HFFc6 (cell line): ENCODE data around the gene C9orf50. TPM values are rescaled to one million over a fixed set of nuclear protein-coding genes. Genes with fewer than 3 reads are reported as not detected.

Source experiments
- DNase-seq: peaks from one replicate; pipeline ENCODE4 v3.0.0-alpha.2; 2018
- H3K27ac Mint-ChIP-seq: 2 replicates; pipeline ENCODE4 v1.8.0; 2020; ENCODE audit warnings: mild to moderate bottlenecking, mixed read lengths
- H3K27me3 Mint-ChIP-seq: 2 replicates; pipeline ENCODE4 v1.8.0; 2021; ENCODE audit warnings: mild to moderate bottlenecking, moderate library complexity, mixed read lengths; ENCODE audit not compliant: insufficient read depth
- H3K36me3 Mint-ChIP-seq: 2 replicates; pipeline ENCODE4 v1.8.0; 2021; ENCODE audit warnings: low read depth, mixed read lengths
- H3K4me1 Mint-ChIP-seq: 2 replicates; pipeline ENCODE4 v1.8.0; 2020; ENCODE audit warnings: low read depth, mixed read lengths
- H3K4me3 Mint-ChIP-seq: 2 replicates; pipeline ENCODE4 v1.8.0; 2020; ENCODE audit warnings: mild to moderate bottlenecking, moderate library complexity, mixed read lengths
- H3K9me3 Mint-ChIP-seq: 2 replicates; pipeline ENCODE4 v1.8.0; 2020; ENCODE audit warnings: mild to moderate bottlenecking, mixed read lengths
- total RNA-seq, 6 experiments: library from RNA; stranded (reverse); fragmentation: NEBNext Ultra II Directional; extraction: Animal tissue kit (Norgen Biotek cat#: 25700); gene quantifications; 2 replicates in 1 of 6; 3 replicates in 5 of 6; pipeline ENCODE4 v1.2.3, GENCODE V29; 2021
- TF ChIP-seq, protein P1 (sequence below): fragments of 200-600 bp; sonication (generic); IDR thresholded peaks from 2 replicates; pipeline ENCODE4 v1.5.0; 2021; ENCODE audit warnings: antibody characterized with exemption, mild to moderate bottlenecking

The C9orf50 gene
- total RNA-seq, 6 experiments from 2014 or later, result 0.14 to 0.20 TPM; not detected in 4

DNA sequence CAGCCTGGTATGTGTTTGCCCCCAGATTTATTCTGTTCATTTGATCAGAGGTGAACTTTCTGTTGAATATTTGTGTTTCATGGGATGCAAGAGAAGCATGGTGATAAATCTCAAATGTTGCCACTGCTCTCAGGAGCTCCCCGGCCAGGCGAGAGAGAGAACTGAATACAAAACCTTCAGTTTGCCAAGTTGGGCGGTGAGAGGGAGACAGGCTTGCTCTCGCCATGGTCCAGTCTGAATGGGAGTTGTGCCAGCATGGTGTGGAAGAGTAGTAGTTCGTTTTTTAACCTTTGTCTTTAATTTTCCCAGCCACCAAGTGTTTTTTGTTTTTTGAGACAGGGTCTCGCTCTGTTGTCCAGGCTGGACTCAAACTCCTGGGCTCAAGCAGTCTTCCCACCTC, 7.8 kb upstream of the C9orf50 start:
- H3K9me3 Mint-ChIP-seq, result no peaks in the 10 kb centered on the region
- TF ChIP-seq, protein P1, sequence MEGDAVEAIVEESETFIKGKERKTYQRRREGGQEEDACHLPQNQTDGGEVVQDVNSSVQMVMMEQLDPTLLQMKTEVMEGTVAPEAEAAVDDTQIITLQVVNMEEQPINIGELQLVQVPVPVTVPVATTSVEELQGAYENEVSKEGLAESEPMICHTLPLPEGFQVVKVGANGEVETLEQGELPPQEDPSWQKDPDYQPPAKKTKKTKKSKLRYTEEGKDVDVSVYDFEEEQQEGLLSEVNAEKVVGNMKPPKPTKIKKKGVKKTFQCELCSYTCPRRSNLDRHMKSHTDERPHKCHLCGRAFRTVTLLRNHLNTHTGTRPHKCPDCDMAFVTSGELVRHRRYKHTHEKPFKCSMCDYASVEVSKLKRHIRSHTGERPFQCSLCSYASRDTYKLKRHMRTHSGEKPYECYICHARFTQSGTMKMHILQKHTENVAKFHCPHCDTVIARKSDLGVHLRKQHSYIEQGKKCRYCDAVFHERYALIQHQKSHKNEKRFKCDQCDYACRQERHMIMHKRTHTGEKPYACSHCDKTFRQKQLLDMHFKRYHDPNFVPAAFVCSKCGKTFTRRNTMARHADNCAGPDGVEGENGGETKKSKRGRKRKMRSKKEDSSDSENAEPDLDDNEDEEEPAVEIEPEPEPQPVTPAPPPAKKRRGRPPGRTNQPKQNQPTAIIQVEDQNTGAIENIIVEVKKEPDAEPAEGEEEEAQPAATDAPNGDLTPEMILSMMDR, result no peak
- peaks cover 73% of the 10 kb centered on the region for H3K4me1 Mint-ChIP-seq
- H3K4me3 Mint-ChIP-seq, result peak overlapping the region; percentile 88
- H3K27ac Mint-ChIP-seq, result peak overlapping the region; percentile 45
- peaks cover 24% of the 10 kb centered on the region for H3K36me3 Mint-ChIP-seq
- no peak for DNase-seq
- no peaks in the 10 kb centered on the region; the same call in 1 of the 2 replicates for H3K27me3 Mint-ChIP-seq

DNA sequence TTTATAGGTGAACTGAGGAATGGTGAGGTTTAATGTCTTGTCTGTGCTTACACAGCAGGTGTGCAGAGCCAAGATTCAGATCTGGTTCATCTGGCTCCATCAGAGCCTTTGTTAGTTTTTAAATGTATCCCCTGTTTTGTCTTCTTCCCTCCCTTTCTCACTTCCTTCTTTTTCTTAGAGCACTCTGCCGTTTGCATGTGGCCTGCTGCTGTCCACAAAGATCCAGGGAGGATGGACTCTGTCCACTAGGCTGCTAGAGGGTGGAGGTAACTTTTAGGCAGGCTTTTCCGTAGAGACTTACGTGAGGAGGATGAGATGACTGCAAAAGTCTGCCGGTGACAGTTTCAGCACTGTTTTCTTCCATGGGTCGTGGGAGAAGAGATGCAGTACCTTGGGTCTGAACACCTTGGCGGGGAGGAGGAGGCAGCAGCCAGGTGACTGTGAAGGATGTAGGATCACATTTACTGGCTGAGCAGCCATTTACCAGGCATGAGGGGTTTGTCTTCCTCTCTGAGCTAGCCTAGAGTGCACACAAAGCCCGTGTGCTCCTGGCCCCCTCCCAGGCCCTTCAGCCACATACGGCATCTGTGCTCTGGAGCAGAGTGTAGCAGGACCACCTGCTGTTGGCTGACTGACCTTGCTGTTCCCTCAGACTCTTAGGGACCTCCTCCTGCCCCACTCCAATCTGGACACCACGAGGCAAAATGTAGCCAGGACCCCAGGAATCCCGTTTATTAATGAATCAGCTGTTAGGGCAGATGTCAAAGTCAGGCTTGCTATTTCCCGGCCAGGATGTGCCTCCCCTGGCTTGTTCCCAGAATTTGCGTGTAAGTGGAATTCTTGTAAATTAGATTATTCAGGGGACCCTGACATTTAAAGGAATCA, 6.9 kb upstream of the C9orf50 start:
- Mint-ChIP-seq H3K4me3 (peak overlapping the region; percentile 88), H3K27ac (peak overlapping the region; percentile 96), H3K9me3 (no peaks in the 10 kb centered on the region), H3K27me3 (no peaks in the 10 kb centered on the region; the same call in 1 of the 2 replicates), H3K36me3 (peaks cover 17% of the 10 kb centered on the region), H3K4me1 (peaks cover 77% of the 10 kb centered on the region)
- TF ChIP-seq, protein P1, result no peak
- no peak for DNase-seq

DNA sequence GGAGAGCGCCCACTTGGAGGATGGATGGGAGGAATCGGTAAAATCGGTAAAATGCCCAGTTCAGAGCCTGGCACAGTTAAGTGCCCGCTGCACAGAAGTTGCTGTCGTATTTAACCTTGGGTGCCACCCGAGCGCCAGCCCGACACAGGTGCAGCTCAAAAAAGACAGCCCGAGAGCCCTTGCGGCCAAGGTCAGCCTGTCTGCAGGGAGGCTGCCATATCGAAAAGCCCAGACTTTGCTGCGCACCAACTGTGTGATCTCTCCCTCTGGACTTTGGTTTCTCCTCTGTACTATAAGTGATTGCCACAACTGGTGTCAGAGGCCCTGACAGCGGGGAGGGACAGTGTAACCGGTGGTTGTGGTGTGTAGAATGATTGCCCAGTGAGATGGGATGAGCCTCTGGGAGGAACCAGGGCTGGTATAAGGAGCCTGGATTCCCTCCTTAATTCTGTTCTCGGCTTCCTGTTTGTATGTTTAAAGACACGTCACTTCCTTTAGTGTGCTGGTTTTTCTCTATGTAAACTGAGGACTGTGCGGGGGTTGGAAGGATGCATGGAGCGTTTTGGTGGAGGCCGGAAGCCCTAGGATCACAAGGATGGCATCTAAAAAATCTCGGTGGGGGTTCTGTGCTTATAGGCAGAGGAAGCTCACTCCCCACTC, 5.9 kb upstream of the C9orf50 start:
- peak overlapping the region; percentile 96 for H3K27ac Mint-ChIP-seq
- H3K9me3 Mint-ChIP-seq, result no peaks in the 10 kb centered on the region
- H3K4me3 Mint-ChIP-seq, result peak overlapping the region; percentile 88
- peaks cover 67% of the 10 kb centered on the region for H3K4me1 Mint-ChIP-seq
- peak; percentile 81 for DNase-seq
- peaks cover 11% of the 10 kb centered on the region for H3K36me3 Mint-ChIP-seq
- TF ChIP-seq, protein P1, result no peak
- no peaks in the 10 kb centered on the region; the same call in 1 of the 2 replicates for H3K27me3 Mint-ChIP-seq

DNA sequence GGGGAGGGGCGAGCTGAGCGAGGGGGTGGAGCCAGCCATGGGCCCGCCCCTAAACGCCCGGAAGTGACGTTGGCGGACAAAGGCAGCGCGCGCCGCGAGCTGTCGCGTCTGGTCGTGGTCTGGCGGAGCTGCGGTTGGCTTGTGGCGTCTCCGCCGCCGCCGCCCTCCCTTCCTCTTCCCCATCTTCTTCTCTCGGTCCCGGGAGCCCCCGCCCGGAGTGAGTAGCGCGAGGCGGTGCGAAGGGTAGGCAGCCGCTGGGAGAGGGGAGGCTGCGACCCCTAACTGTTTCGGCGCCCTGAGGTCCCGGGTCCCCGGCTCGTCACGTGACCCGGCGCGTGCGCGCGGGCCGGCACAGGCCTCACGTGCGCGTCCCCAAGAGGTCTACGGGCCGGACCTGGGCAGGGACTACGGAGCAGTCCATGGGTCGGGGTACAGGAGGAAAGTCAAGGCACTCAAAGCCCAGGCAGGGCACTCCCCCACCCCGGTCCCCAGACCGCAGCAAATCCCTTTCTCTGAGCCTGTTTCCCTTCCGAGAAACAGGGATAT, 5.3 kb upstream of the C9orf50 start, which contains the start of gene NTMT1:
Gene NTMT1 (plus strand): TSS at position 85 of the 546 bp plus-strand sequence. CDS start 6,541 bp downstream, outside the sequence.
- Mint-ChIP-seq H3K4me1 (peaks cover 63% of the 10 kb centered on the region), H3K27me3 (no peaks in the 10 kb centered on the region; the same call in 1 of the 2 replicates), H3K27ac (peak within 1 kb of the TSS; percentile 96), H3K36me3 (peaks cover 7% of the 10 kb centered on the region), H3K4me3 (peak within 1 kb of the TSS; percentile 88), H3K9me3 (no peaks in the 10 kb centered on the region)
- DNase-seq, result peak; percentile 74
- TF ChIP-seq, protein P1, result no peak

DNA sequence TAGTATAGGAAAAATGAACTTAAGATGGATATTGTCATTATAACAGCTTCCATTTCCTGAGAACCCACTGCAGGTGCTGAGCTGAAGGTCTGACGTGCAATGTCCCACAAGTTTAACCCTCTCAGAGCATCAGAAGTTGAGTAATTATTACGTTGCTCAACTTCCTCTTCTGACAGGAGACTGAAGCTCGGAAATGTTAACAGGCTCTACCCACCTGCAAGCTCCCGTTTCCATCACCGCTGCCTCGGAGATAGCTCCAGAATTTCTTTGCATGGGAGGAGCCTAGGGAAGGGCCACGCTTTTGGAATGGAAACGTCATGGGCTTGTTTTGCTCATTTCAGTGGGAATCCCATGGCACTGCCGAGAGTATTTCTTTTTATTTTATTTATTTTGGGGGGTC, 4.0 kb upstream of the C9orf50 start:
- peaks cover 5% of the 10 kb centered on the region; the same call in 1 of the 2 replicates for H3K36me3 Mint-ChIP-seq
- no peak overlapping the region for H3K27ac Mint-ChIP-seq
- H3K27me3 Mint-ChIP-seq, result no peaks in the 10 kb centered on the region; the same call in 1 of the 2 replicates
- no peak for DNase-seq
- no peak overlapping the region for H3K4me3 Mint-ChIP-seq
- peaks cover 56% of the 10 kb centered on the region for H3K4me1 Mint-ChIP-seq
- no peaks in the 10 kb centered on the region for H3K9me3 Mint-ChIP-seq
- TF ChIP-seq, protein P1, result no peak
